Measurements from ENCODE around the gene DLST. TPM values are rescaled to one million over a fixed set of nuclear protein-coding genes. Genes with fewer than 3 reads are reported as not detected.

DLST gene
- 47.8 and 48.9 TPM in 2 replicates for total RNA-seq

DNA sequence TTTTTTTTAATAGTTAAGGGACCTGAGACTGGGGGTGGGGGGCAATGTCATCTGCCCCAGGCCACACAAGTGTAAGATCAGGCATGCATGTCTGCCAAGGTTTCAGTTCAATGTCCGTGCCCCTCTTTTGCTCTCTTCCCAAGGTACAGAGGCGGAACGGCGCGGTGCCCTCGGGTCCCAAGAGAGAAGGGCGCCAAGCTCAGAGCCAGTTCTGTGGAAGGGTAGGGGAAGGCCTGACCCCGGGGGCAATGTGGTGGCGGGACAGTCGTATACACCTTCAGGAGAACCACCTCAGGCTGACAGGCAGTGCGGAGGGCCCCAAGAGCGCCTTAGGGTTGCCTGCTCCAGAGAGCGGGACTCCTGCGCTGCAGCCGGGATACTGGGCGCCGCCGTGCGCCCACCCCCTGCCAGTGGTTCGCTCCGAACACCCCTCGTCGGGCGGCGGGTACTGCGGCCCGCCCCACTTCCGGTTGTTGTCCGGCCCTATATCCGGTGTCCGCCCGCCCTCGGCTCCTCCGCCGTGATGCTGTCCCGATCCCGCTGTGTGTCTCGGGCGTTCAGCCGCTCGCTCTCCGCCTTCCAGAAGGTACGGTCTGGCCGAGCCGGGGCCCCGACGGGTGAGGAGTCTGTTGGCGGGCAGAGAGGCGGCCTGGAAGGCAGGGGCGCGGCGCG is at the start of gene DLST:
Gene DLST (plus strand): TSS at position 486 of the 672 bp plus-strand sequence. CDS start 38 bp downstream, at position 524.

DNA sequence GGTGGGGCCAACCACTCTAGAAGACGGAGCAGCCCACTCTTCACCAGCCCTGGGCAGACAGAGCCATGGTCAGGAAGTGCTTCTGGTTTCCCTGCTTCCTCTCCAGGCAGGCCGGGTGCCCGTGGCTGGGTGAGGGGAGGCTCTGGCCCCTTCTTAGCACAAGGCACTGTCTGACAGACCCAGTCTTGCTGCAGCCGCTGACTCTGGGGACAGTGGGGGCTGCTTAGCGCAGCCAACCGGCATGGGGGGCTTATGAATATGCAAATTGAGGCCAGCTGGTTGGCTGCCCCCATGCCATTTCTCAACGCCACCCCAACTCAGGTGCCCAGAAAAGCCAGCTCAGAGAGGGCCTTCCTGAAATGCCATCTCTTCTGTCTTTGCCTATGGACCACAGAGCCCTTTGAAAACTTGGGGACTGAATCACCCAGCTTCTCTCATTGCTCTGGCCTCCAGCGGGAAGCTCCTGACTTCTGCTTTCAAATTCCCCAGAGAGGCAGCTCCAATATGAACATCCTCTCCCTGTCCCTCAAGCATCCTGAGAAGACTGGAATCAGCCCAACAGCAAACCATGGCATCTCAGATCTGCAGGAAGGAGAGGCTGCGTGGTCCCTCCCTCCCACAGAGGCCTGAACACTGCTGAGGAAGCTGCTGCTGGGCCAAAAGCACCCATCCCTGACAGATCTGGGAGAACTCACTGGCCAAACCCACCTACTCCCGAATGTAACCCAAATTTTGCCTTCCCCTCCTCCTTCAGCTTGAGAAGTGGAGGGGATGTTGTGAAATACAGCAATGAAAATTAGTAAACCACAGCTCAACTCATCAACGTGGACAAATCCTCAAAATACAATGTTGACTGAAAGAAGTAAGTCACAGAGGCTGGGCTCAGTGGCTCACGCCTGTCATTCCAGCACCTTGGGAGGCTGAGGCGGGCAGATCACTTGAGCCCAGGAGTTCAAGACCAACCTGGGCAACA is 5.5 kb upstream of the DLST start, which contains the start of gene PROX2:
Gene PROX2 (minus strand): TSS at position 205 of the 973 bp plus-strand sequence. CDS start 12,311 bp downstream, outside the sequence.

DNA sequence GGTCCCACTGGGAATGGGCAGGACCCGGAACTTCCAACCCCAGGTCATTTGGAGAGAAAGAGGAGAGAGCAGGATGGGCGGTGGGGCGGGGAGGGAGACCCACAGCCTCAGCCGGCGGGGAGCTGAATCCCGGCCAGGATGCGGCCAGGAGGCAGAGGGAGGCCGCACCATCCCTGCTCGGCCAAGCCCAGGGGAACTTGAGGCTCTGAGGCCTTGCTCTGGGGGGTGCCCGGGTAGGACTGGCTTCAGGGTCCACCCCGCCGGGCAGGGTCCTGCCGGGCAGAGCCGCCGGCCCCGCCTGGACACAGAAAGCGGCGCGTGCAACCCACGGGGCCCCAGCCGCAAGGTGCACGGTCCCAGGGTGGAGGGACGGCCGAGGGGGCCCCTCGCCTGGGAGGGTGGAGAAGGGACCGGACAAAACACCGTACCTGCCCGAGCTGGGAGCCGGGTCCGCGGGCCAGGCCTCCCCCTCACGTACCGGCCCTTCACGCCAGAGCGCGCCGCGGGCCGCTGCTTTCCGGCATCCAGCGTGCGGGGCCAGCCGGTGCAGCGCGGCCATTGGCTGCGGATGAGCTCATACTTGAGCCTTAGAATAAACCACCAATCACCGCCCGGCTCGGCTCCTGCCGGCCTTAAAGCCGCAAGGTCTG is 41.2 kb downstream of the DLST start, which contains the start of gene RPS6KL1:
Gene RPS6KL1 (minus strand): TSS at position 509 of the 650 bp plus-strand sequence. CDS start 1,719 bp downstream, outside the sequence.

Other genes starting within 250 kb of the DLST start
- gene AREL1, start 168.8 kb upstream of the DLST start, total RNA-seq, result 30.1 and 31.6 TPM in 2 replicates
- gene FCF1, start 168.8 kb upstream of the DLST start, total RNA-seq, result 8.1 and 17.3 TPM in 2 replicates
- gene YLPM1, start 118.6 kb upstream of the DLST start, total RNA-seq, result 15.7 and 23.3 TPM in 2 replicates
- gene PROX2, start 5.8 kb upstream of the DLST start, total RNA-seq, result not detected in 2 replicates
- 0.18 and 2.4 TPM in 2 replicates for gene RPS6KL1, start 41.3 kb downstream of the DLST start, total RNA-seq
- 12.8 and 43.1 TPM in 2 replicates for gene PGF, start 73.7 kb downstream of the DLST start, total RNA-seq
- 25.1 and 35.5 TPM in 2 replicates for gene EIF2B2, start 121.0 kb downstream of the DLST start, total RNA-seq
- gene MLH3, start 169.6 kb downstream of the DLST start, total RNA-seq, result 9.0 and 20.7 TPM in 2 replicates
- 1.3 and 2.5 TPM in 2 replicates for gene ACYP1, start 182.1 kb downstream of the DLST start, total RNA-seq
- not detected in 2 replicates for gene ZC2HC1C, start 187.7 kb downstream of the DLST start, total RNA-seq
- 11.4 and 15.4 TPM in 2 replicates for gene NEK9, start 245.1 kb downstream of the DLST start, total RNA-seq

All from cardiac atrium fibroblast (primary cell).